A673 (cell line): ENCODE data around the gene AANAT. TPM values are rescaled to one million over a fixed set of nuclear protein-coding genes. Genes with fewer than 3 reads are reported as not detected.

ENCODE experiments used
- BruUV-seq: library from RNA; stranded (reverse); fragments of 400-500 nt; replicated peaks from 2 replicates; lab custom pipeline; 2021; lab: Mats Ljungman, UMichigan
- CTCF ChIA-PET: fragments of 300-600 bp; sonication (Branson Sonifier 250); formaldehyde crosslinking; loops from one replicate; lab custom pipeline; 2022; ENCODE audit warnings: antibody characterized with exemption; lab: Charles Lee
- POLR2A ChIA-PET: fragments of 300-600 bp; sonication (Branson Sonifier 250); formaldehyde crosslinking; loops from one replicate; lab custom pipeline; 2022; ENCODE audit warnings: antibody characterized with exemption; ENCODE audit not compliant: low non-redundant PET; lab: Charles Lee
- DNase-seq: peaks from one replicate; pipeline ENCODE4 v3.0.0-alpha.2; 2015; ENCODE audit warnings: low spot score
- H3K27ac ChIP-seq: fragments of 200-600 bp; sonication (generic); 2 replicates; pipeline ENCODE4 v1.5.1; 2016; ENCODE audit warnings: mixed run types, low read depth, mild to moderate bottlenecking, mixed read lengths, antibody characterized with exemption, low read length; ENCODE audit not compliant: poor library complexity, severe bottlenecking
- H3K27me3 ChIP-seq: fragments of 200-600 bp; sonication (generic); replicated peaks from 2 replicates; pipeline ENCODE4 v1.6.1; 2017; ENCODE audit warnings: mixed run types, low read depth, mild to moderate bottlenecking, mixed read lengths, antibody characterized with exemption, low read length; ENCODE audit not compliant: insufficient read depth, poor library complexity
- H3K36me3 ChIP-seq: fragments of 200-600 bp; sonication (generic); 2 replicates; pipeline ENCODE4 v1.6.1; 2016; ENCODE audit warnings: mixed run types, mild to moderate bottlenecking, mixed read lengths, antibody characterized with exemption, low read length; ENCODE audit not compliant: insufficient read depth, poor library complexity, severe bottlenecking
- H3K4me1 ChIP-seq: fragments of 200-600 bp; sonication (generic); 2 replicates; pipeline ENCODE4 v1.6.1; 2017; ENCODE audit warnings: mixed run types, mild to moderate bottlenecking, mixed read lengths, antibody characterized with exemption, low read length; ENCODE audit not compliant: insufficient read depth, poor library complexity, severe bottlenecking
- H3K4me3 ChIP-seq: fragments of 200-600 bp; sonication (generic); 2 replicates; pipeline ENCODE4 v1.5.1; 2016; ENCODE audit warnings: low read depth, mixed run types, mild to moderate bottlenecking, mixed read lengths, low read length; ENCODE audit not compliant: poor library complexity, severe bottlenecking
- H3K9me3 ChIP-seq: fragments of 200-600 bp; sonication (generic); 2 replicates; pipeline ENCODE4 v1.6.1; 2016; ENCODE audit warnings: mixed run types, low read depth, mild to moderate bottlenecking, mixed read lengths, antibody characterized with exemption, low read length; ENCODE audit not compliant: poor library complexity, severe bottlenecking
- CTCF ChIP-seq: fragments of 300-800, 200-600 bp; sonication (generic); conservative IDR thresholded peaks from 2 replicates; pipeline ENCODE4 v1.5.1; 2017; ENCODE audit warnings: low read depth, mild to moderate bottlenecking, antibody characterized with exemption, low read length, moderate library complexity, mixed read lengths
- EZH2 ChIP-seq: fragments of 200-600 bp; sonication (generic); IDR thresholded peaks from 2 replicates; pipeline ENCODE4 v1.6.1; 2017; ENCODE audit warnings: borderline replicate concordance, low read depth, mild to moderate bottlenecking, mixed read lengths, antibody characterized with exemption, low read length; ENCODE audit not compliant: poor library complexity, severe bottlenecking
- intact Hi-C: fragments of 100-400 bp; cut with micrococcal nuclease; formaldehyde crosslinking; loops from one replicate; pipeline ENCODE4 v1.10.0; 2022; ENCODE audit not compliant: unreplicated experiment
- total RNA-seq: library from RNA; stranded (reverse); gene quantifications from 2 replicates; pipeline ENCODE4 v1.2.3, GENCODE V29; 2021

AANAT gene
- total RNA-seq, 1 experiment from 2014 or later = not detected

DNA sequence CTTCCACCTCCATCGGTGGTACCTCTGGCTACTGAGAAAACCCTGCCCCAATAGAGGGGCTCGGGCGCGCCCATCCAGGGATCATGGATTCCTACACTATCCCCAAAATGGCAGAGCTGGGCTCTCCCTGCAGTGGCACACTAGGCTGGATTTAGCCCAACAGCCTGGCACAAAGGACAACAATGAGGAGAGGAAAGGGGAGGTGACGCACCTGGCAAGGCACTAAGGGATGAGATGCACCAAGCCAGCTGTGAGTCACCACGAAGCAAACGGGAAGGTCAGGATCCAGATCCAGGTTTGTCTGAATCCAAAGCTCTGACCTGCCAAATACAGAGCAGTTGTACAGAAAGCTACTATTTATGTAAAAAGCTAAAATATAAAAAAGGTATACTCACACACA, 32.5 kb upstream of the AANAT start:
- no TSS peak for BruUV-seq
- no peaks in the 10 kb centered on the region for H3K36me3 ChIP-seq
- no peaks in the 10 kb centered on the region for H3K4me1 ChIP-seq
- ChIA-PET POLR2A (no interaction called here), CTCF (interaction anchor here (0.6 kb wide), 1 partner anchor 54 kb away, joined by 3 read pairs; no protein-coding TSS in a partner anchor)
- TF ChIP-seq CTCF (no peak), EZH2 (no peak)
- intact Hi-C loops = no loop called here
- no peaks in the 10 kb centered on the region for H3K27me3 ChIP-seq
- no peak for DNase-seq
- no peak overlapping the region for H3K27ac ChIP-seq
- H3K4me3 ChIP-seq = no peak overlapping the region
- H3K9me3 ChIP-seq = no peaks in the 10 kb centered on the region

DNA sequence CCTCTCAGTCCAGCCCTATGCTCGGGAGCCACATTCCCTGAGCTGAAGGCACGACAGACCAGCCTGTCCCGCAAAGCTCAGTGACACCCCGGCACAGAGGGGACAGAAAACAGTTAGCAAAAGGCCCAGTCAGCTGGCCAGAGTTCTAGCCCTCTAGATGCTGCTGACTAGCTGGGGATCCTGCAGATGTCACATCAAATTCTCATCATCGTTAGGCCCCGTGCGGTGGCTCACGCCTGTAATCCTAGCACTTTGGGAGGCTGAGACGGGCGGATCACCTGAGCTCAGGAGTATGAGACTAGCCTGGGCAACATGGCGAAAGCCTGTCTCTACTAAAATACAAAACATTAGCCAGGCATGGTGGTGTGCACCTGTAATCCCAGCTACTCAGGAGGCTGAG, 31.7 kb upstream of the AANAT start:
- TF ChIP-seq CTCF (no peak), EZH2 (no peak)
- no peaks in the 10 kb centered on the region for H3K36me3 ChIP-seq
- POLR2A ChIA-PET = no interaction called here

GRCh38 chr17:76437467-76438402, 29.7 kb upstream of the AANAT start:
- Histone ChIP-seq H3K4me3 (no peak overlapping the region), H3K36me3 (no peaks in the 10 kb centered on the region), H3K27me3 (no peaks in the 10 kb centered on the region), H3K9me3 (no peaks in the 10 kb centered on the region), H3K4me1 (peaks cover 10% of the 10 kb centered on the region), H3K27ac (no peak overlapping the region)
- CTCF ChIA-PET = no interaction called here
- BruUV-seq = no TSS peak
- TF ChIP-seq CTCF = no peak
- no peak for TF ChIP-seq EZH2
- DNase-seq = no peak
- intact Hi-C loops = no loop called here
- POLR2A ChIA-PET = no interaction called here

More for the DNA sequence above, 31.7 kb upstream of the AANAT start:
- intact Hi-C loops = no loop called here
- no TSS peak for BruUV-seq
- H3K9me3 ChIP-seq = no peaks in the 10 kb centered on the region
- H3K4me3 ChIP-seq = no peak overlapping the region
- H3K4me1 ChIP-seq = no peaks in the 10 kb centered on the region
- no peaks in the 10 kb centered on the region for H3K27me3 ChIP-seq
- no peak overlapping the region for H3K27ac ChIP-seq
- no peak for DNase-seq
- CTCF ChIA-PET = no interaction called here
